ENCODE measurements around the gene FBXL20. TPM values are rescaled to one million over a fixed set of nuclear protein-coding genes. Genes with fewer than 3 reads are reported as not detected.
A peak's percentile ranks its signal among the peaks of the same experiment; 100 is the strongest.

The FBXL20 gene
- polyA plus RNA-seq, 1 of the 3 experiments (the other 2 are of a cell fraction), result 2.2 TPM

DNA sequence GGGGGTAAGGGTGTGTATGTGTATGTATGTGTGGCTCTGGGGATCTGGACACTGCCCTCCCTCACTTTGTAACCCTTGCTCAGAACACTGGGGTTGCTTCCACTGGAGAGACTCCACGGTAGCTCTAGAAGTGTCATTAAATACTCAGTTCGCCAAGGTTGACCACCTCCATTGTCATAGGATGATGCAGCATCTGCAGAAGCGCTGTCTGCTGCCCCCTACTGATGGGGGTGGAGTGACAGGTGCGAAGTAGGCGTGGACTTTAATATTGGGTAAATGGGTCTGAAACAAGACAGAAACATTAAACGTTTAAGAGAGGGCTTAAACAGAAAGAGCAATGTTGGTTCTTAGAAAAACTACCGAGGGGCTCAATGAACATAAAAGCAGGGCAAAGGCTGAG lies 140.1 kb downstream of the FBXL20 start:
- TF ChIP-seq, protein P1, sequence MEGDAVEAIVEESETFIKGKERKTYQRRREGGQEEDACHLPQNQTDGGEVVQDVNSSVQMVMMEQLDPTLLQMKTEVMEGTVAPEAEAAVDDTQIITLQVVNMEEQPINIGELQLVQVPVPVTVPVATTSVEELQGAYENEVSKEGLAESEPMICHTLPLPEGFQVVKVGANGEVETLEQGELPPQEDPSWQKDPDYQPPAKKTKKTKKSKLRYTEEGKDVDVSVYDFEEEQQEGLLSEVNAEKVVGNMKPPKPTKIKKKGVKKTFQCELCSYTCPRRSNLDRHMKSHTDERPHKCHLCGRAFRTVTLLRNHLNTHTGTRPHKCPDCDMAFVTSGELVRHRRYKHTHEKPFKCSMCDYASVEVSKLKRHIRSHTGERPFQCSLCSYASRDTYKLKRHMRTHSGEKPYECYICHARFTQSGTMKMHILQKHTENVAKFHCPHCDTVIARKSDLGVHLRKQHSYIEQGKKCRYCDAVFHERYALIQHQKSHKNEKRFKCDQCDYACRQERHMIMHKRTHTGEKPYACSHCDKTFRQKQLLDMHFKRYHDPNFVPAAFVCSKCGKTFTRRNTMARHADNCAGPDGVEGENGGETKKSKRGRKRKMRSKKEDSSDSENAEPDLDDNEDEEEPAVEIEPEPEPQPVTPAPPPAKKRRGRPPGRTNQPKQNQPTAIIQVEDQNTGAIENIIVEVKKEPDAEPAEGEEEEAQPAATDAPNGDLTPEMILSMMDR (IDR thresholded peaks at IDR 0.05), result peak; percentile 44
- TF ChIP-seq, protein P2, sequence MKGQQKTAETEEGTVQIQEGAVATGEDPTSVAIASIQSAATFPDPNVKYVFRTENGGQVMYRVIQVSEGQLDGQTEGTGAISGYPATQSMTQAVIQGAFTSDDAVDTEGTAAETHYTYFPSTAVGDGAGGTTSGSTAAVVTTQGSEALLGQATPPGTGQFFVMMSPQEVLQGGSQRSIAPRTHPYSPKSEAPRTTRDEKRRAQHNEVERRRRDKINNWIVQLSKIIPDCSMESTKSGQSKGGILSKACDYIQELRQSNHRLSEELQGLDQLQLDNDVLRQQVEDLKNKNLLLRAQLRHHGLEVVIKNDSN (IDR thresholded peaks at IDR 0.05; ENCODE audit: borderline replicate concordance, low read depth), result no peak
- TF ChIP-seq FOXJ3 (CRISPR knock-in tag; IDR thresholded peaks at IDR 0.05), result no peak
- TF ChIP-seq SIN3A (IDR thresholded peaks at IDR 0.05; ENCODE audit: borderline replicate concordance, low read depth, low read length), result no peak
- no peaks in the 10 kb centered on the region for H4K20me1 ChIP-seq (ENCODE audit: insufficient read depth)
- DNase-seq, result no peak
- ChIA-PET CTCF (interaction anchor here (1.1 kb wide), 1 partner anchor 17 kb away, joined by 6 read pairs; no protein-coding TSS in a partner anchor), POLR2A (no interaction called here)
- no peaks in the 10 kb centered on the region for H3K9me2 ChIP-seq
- peaks cover 5% of the 10 kb centered on the region for H3F3A ChIP-seq (replicated peaks; ENCODE audit: insufficient read depth)
- H3K27ac ChIP-seq (ENCODE audit: low read depth in 2 of 2, low read length in 1 of 2), result no peak overlapping the region
- no peaks in the 10 kb centered on the region for H3K79me2 ChIP-seq (ENCODE audit: insufficient read depth)
- no peak overlapping the region for H2AFZ ChIP-seq (ENCODE audit: low read depth)
- WGBS (ENCODE audit: low lambda C conversion rate), result 88% methylated on average over 7 of the region's 7 CpGs
- no peak overlapping the region for H3K4me3 ChIP-seq (ENCODE audit: low read depth in 2 of 2, low read length in 1 of 2)
- H3K27me3 ChIP-seq (ENCODE audit: insufficient read depth), result no peaks in the 10 kb centered on the region
- H3K9ac ChIP-seq, result no peak overlapping the region
- H3K4me1 ChIP-seq (ENCODE audit: control insufficient read depth in 1 of 2, insufficient read depth in 2 of 2, low read depth in 1 of 2, low read length in 1 of 2), result no peaks in the 10 kb centered on the region
- no peaks in the 10 kb centered on the region for H3K9me3 ChIP-seq
- H3K36me3 ChIP-seq (replicated peaks in 1 of 2; ENCODE audit: control insufficient read depth in 1 of 2, insufficient read depth in 2 of 2, low read length in 1 of 2), result peaks cover 26 to 44% of the 10 kb centered on the region in 2 experiments
- H3K4me2 ChIP-seq, result no peak overlapping the region

DNA sequence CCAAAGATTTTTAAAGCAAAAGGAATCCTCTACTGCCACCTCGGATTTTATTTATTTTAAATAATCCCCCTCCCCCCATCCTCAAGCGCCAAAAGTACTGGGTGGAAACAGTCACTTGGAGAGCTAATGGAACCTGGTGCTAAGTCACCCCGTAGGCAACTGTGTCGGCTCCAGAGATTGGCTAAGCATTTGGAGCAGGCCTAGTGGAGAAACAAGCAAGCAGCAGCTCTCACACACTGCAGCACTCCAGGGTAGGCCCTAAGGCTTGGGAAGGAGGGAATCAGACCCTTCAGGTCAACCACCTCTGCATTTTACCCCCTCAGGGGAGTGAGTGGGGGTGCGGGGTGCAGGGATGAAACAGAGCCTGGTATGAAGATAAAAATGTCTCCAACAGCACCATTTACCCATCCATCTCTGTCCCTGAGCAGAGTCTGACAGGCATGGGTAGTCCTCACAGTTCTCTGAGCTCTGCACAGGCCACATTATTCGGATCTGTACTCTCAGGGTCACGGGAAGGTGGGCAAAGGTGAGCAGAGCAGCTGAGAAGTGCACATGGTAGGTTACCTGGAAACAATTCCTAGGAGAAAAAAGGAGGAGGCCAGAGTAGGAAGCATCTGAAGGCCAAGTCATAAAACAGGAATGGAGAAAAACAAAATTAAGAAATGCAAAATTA lies 148.5 kb downstream of the FBXL20 start:
- TF ChIP-seq GABPA (IDR thresholded peaks at IDR 0.05; ENCODE audit: low read depth) (no peak), SIN3A (IDR thresholded peaks at IDR 0.05; ENCODE audit: borderline replicate concordance, low read depth, low read length) (no peak), ELF1 (IDR thresholded peaks at IDR 0.05) (no peak), NFIC (IDR thresholded peaks at IDR 0.05; ENCODE audit: borderline replicate concordance) (no peak), EZH2phosphoT487 (IDR thresholded peaks at IDR 0.05; ENCODE audit: borderline replicate concordance, low read depth) (no peak)
- TF ChIP-seq, protein P3, sequence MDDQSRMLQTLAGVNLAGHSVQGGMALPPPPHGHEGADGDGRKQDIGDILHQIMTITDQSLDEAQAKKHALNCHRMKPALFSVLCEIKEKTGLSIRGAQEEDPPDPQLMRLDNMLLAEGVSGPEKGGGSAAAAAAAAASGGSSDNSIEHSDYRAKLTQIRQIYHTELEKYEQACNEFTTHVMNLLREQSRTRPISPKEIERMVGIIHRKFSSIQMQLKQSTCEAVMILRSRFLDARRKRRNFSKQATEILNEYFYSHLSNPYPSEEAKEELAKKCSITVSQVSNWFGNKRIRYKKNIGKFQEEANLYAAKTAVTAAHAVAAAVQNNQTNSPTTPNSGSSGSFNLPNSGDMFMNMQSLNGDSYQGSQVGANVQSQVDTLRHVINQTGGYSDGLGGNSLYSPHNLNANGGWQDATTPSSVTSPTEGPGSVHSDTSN (IDR thresholded peaks at IDR 0.05), result no peak
- ChIA-PET POLR2A (interaction anchor here (0.7 kb wide), 1 partner anchor 284 kb away, joined by 7 read pairs; no protein-coding TSS in a partner anchor), CTCF (interaction anchor here (1.7 to 6.2 kb wide), 2 partner anchors 8 to 46 kb away, joined by 11 to 51 read pairs; no protein-coding TSS in a partner anchor)
- H3K9me3 ChIP-seq, result no peaks in the 10 kb centered on the region
- H3K27me3 ChIP-seq (ENCODE audit: insufficient read depth), result no peaks in the 10 kb centered on the region
- no peaks in the 10 kb centered on the region for H3K9me2 ChIP-seq
- no peaks in the 10 kb centered on the region for H4K20me1 ChIP-seq (ENCODE audit: insufficient read depth)
- no peak overlapping the region for H3K4me2 ChIP-seq
- WGBS (ENCODE audit: low lambda C conversion rate), result 85% methylated on average over 7 of the region's 7 CpGs
- H3K27ac ChIP-seq (ENCODE audit: low read depth in 2 of 2, low read length in 1 of 2), result no peak overlapping the region
- no peak overlapping the region for H2AFZ ChIP-seq (ENCODE audit: low read depth)
- no peaks in the 10 kb centered on the region for H3F3A ChIP-seq (replicated peaks; ENCODE audit: insufficient read depth)
- no peaks in the 10 kb centered on the region for H3K79me2 ChIP-seq (ENCODE audit: insufficient read depth)
- H3K4me3 ChIP-seq (ENCODE audit: low read depth in 2 of 2, low read length in 1 of 2), result no peak overlapping the region
- DNase-seq, result no peak
- H3K4me1 ChIP-seq (ENCODE audit: control insufficient read depth in 1 of 2, insufficient read depth in 2 of 2, low read depth in 1 of 2, low read length in 1 of 2), result no peaks in the 10 kb centered on the region
- H3K9ac ChIP-seq, result no peak overlapping the region
- H3K36me3 ChIP-seq (replicated peaks in 1 of 2; ENCODE audit: control insufficient read depth in 1 of 2, insufficient read depth in 2 of 2, low read length in 1 of 2), result peaks cover 5 to 23% of the 10 kb centered on the region in 2 experiments

Measured in SK-N-SH (cell line).